GM12874 (cell line): ENCODE data around the gene TMEM233.

ENCODE experiments used
- CTCF ChIP-seq: IDR thresholded peaks from 2 replicates; pipeline ENCODE4 v1.5.1; 2011; ENCODE audit warnings: low read depth, mild to moderate bottlenecking, control low read depth, low read length, moderate library complexity; ENCODE audit not compliant: insufficient read depth

Gene TMEM233

DNA sequence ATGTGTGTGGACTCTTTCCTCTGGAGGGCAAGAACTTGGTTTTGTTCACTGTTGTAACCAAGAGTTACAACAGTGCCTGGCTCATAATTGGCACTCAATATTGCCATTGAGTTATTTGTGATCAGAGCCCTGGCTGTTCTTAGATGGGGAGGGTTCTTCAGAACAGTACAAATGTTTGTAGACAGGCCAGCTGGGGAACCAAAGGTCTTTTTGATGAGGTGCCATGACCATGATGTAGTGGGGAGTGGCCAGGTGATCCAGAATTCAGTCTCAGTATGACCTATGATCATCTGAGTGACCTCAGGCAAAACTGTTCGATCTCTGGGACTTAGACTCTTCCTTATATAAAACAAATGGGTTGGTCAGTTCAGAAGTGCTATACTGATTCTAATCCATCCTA, 71.1 kb downstream of the TMEM233 start:
- no peak for TF ChIP-seq CTCF

DNA sequence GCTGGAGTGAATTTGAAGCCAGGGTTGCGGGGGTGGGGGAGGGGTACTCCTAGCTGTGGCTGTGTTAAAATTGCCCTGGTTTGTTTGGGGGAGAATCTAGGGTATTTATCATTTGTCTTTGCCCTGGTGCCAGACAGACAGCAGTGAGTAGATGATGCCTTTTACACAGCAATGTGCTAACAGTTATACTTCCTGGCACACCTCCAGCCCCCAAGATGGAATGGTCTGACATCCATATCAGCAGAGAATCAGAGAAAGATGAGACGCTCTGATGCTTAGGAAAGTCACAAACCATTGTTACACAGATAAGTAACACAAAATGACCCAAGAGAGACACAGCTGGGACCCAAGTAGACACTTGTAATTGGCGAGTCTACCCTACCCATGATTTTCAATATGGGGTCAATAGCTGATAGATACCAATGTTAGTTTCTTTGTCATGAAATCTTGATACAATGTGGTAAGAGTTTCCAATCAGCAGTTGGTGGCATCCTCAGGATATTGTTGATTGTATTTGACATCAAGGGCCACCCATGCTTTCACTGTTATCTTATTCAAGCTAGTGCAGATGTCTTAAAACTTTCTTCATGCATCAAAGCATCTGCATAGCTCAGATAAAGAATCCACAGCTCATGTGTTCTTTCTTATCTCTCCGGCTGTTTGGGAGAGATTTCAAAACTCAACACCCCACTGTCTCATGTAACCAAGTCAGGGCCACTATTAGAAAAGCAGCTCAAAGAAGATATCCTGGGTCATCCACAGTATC, 71.8 kb downstream of the TMEM233 start:
- no peak for TF ChIP-seq CTCF

DNA sequence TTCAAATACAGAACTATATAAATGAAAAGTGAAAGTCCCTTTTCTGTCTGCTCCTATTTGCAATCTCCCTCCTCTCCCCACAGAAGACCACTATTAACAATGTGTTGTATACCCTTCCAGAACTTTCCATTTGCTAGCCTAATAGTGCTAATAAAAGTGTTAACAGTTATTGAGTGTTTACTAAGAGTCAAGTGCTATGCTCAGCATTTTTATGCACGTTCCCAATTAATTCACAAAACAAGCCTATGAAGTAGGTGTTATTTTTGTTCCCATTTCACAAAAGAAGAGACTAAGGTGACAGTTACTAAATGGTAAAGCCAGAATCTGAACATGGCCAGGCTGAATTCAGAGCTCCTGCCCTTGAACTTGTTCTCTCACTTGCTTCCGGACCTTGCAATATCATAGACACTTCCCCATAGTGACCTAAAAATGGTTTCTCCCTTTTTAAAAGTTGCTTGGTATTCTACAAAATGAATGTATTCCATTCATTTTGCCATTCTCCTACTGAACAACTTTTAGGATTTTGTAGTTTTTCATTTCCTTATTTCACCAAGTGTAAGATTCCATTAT, 72.7 kb downstream of the TMEM233 start:
- no peak for TF ChIP-seq CTCF

DNA sequence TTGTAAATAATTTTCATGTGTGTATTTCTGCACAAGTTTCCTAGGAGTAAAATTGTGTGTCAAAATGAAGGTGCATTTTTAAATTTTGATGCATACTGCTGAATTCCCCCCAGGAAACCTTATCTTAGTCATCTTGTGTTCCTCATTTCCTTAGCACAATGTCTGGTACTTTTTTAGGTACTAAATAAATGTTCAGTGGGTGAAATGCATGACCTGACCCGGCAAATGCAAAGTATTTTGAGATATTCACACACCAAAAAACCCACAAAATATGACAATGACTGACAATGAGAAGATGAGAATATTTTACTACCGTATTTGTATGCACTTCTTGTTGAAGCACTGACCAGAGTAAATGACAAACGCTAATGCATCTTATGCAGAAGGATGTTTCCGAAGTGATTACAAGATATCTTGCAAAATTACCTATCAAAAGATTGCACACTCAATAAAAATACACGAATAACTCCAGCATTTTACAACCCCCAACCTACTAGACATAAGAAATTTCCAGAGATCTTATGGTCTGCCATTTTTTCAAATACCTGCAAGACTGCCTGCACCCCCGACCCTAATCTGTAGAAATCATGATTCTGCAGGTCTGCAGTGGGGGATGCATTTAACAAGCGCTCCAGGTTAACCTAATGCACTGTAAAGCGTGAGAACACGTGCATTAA, 73.5 kb downstream of the TMEM233 start:
- no peak for TF ChIP-seq CTCF

GRCh38 chr12:119667577-119668323, 74.2 kb downstream of the TMEM233 start, which contains the start of gene PRKAB1:
PRKAB1 (plus strand) TSS chr12:119668133; CDS start chr12:119668245, 112 bp downstream.
- TF ChIP-seq CTCF = peak; percentile 90

GRCh38 chr12:119668324-119668841, 74.8 kb downstream of the TMEM233 start:
- TF ChIP-seq CTCF = no peak
